Measurements from ENCODE around the gene CHRNB2. TPM values are rescaled to one million over a fixed set of nuclear protein-coding genes. Genes with fewer than 3 reads are reported as not detected.
A peak's percentile ranks its signal among the peaks of the same experiment; 100 is the strongest.

The CHRNB2 gene
- total and polyA plus RNA-seq, 8 donors = under 0.01 to 0.38 (median 0.25) TPM; not detected in 4

DNA sequence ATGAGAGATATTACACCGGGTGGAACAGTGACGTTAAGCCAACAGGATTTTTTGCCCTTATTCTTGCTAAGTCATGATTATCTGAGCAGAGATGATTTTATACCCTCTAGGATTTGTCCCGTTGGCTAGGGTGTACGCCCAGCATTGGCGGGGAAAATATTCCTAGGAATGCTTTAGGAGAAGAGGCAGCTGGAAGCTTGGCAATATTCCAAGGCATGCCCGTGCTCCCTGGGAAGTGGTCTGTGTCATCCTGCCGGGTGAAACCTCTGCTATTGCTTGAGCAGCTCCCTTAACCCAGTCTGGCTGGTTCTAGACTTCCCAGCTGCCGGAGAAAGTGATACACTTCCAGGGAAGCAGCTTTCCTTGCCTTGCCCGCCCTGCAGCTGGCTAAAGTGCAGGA lies 16.2 kb downstream of the CHRNB2 start:
- Histone ChIP-seq H3K27ac (peak overlapping the region in 1 of 5 donors; percentile 33), H3K4me1 (peaks cover 0 to 8% (median 0%) of the 10 kb centered on the region in 4 donors), H3K9me3 (no peaks in the 10 kb centered on the region), H3K4me3 (no peak overlapping the region), H3K36me3 (peaks cover 84 to 100% (median 100%) of the 10 kb centered on the region in 4 donors), H3K27me3 (no peaks in the 10 kb centered on the region)
- intact Hi-C loops (cut with DNase I; ENCODE audit: low total_unique reads) = no loop called here
- 54 to 76% (median 69%) methylated on average over 9 of the region's 9 CpGs for WGBS, 5 donors
- no peak for TF ChIP-seq POLR2AphosphoS5 (IDR thresholded peaks at IDR 0.05)
- peak in 1 of 2 donors; percentile 30 for DNase-seq

DNA sequence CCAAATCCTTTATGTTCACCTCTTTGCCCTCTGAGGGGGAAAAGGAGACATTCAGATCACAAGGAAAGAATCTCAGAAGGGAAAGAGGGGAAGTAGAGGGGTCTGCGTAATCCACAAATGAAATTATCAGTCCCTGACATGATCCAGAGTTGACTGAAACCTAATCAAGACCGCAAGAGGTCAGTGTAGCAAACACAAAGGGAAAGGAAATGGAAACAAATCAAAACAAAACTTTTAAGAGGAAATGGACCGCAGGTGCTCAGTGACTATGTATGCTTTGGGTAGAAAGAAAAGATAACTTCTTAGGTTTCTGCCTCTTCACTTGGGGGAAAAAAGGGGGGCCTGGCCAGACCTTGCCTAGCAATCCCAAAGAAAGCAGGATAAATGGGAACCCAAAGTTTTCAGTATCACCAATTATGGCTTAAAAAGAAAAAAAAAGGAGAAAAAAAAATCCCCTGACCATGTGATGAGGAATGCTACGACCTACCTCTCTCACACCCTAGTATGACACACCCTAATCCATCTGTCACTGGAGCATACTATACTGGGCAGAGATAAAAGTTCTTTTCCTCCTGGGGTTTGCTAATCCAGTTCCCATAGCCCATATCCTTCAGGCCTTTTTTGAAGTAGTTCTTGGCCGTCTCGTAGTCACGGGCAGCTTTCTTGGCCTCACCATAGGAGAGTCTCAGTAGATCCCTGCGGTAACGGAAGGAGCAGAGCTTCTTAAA lies 16.9 kb downstream of the CHRNB2 start:
- Histone ChIP-seq H3K9me3 (no peaks in the 10 kb centered on the region), H3K4me1 (peaks cover 0 to 8% (median 0%) of the 10 kb centered on the region in 4 donors), H3K4me3 (no peak overlapping the region), H3K27me3 (no peaks in the 10 kb centered on the region), H3K36me3 (peaks cover 90 to 100% (median 100%) of the 10 kb centered on the region in 4 donors), H3K27ac (peak overlapping the region in 1 of 5 donors; percentile 33)
- no peak for DNase-seq
- TF ChIP-seq POLR2A (IDR thresholded peaks at IDR 0.05) (no peak), POLR2AphosphoS5 (IDR thresholded peaks at IDR 0.05) (no peak), EP300 (IDR thresholded peaks at IDR 0.05) (no peak)
- TF ChIP-seq, protein P1, sequence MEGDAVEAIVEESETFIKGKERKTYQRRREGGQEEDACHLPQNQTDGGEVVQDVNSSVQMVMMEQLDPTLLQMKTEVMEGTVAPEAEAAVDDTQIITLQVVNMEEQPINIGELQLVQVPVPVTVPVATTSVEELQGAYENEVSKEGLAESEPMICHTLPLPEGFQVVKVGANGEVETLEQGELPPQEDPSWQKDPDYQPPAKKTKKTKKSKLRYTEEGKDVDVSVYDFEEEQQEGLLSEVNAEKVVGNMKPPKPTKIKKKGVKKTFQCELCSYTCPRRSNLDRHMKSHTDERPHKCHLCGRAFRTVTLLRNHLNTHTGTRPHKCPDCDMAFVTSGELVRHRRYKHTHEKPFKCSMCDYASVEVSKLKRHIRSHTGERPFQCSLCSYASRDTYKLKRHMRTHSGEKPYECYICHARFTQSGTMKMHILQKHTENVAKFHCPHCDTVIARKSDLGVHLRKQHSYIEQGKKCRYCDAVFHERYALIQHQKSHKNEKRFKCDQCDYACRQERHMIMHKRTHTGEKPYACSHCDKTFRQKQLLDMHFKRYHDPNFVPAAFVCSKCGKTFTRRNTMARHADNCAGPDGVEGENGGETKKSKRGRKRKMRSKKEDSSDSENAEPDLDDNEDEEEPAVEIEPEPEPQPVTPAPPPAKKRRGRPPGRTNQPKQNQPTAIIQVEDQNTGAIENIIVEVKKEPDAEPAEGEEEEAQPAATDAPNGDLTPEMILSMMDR (IDR thresholded peaks at IDR 0.05) = no peak
- WGBS, 5 donors = 73 to 81% (median 77%) methylated on average over 9 of the region's 9 CpGs
- intact Hi-C loops (cut with DNase I; ENCODE audit: low total_unique reads) = no loop called here

DNA sequence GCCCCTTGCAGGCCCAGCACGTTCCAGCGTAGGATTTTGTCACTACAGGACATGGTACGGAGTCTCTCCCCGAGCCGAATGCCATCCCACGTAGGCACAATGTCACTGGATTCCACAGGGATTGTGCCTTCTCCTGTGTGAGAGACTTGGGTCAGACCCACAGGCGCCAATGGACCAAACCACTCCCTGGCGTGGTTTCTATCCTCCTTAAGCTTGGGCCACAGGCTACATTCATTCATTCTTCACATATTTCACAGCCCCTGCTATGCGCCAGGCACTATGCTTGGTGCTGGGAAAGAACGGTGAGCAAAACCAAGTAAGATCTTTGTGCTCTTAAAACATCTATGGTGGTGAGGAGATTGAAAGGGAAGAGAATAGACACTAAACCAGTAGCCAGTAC lies 18.7 kb downstream of the CHRNB2 start:
- intact Hi-C loops (cut with DNase I; ENCODE audit: low total_unique reads) = no loop called here
- TF ChIP-seq EP300 (IDR thresholded peaks at IDR 0.05) = no peak
- TF ChIP-seq, protein P1 (IDR thresholded peaks at IDR 0.05) = no peak
- Histone ChIP-seq H3K4me3 (no peak overlapping the region), H3K36me3 (peaks cover 90 to 100% (median 100%) of the 10 kb centered on the region in 4 donors), H3K4me1 (peaks cover 0 to 8% (median 2%) of the 10 kb centered on the region in 4 donors), H3K9me3 (no peaks in the 10 kb centered on the region), H3K27ac (no peak overlapping the region), H3K27me3 (no peaks in the 10 kb centered on the region)
- 85 to 92% (median 87%) methylated on average over 10 of the region's 10 CpGs for WGBS, 5 donors
- DNase-seq = no peak

DNA sequence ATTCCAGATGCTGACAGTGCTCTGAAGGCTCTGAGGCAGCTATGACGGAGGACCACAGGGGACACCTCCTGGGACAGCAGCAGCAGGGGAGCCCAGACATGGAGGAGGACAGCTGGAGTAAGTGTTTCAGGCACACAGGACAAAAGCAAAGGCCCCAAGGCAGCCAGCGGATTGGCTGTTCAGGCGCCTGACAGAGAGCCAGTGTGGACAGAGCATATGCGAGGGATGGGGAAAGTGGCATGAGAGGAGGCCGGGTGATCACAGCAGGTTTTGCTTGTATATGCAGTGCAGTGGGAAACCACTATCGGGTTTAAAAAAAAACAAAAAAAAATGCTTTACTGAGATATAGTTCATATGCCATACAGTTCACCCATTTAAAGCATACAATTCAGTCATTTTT lies 19.1 kb downstream of the CHRNB2 start:
- no peak for TF ChIP-seq POLR2AphosphoS5 (IDR thresholded peaks at IDR 0.05)
- TF ChIP-seq POLR2A (IDR thresholded peaks at IDR 0.05) = no peak
- TF ChIP-seq, protein P1 (IDR thresholded peaks at IDR 0.05) = no peak
- no peak for TF ChIP-seq EP300 (IDR thresholded peaks at IDR 0.05)
- H3K36me3 ChIP-seq = peaks cover 94 to 100% (median 100%) of the 10 kb centered on the region in 4 donors
- H3K9me3 ChIP-seq = no peaks in the 10 kb centered on the region
- H3K27ac ChIP-seq = no peak overlapping the region
- H3K27me3 ChIP-seq = no peaks in the 10 kb centered on the region
- intact Hi-C loops (cut with DNase I; ENCODE audit: low total_unique reads) = no loop called here
- peaks cover 0 to 8% (median 4%) of the 10 kb centered on the region in 4 donors for H3K4me1 ChIP-seq
- no peak overlapping the region for H3K4me3 ChIP-seq
- 91 to 95% (median 92%) methylated on average over 6 of the region's 6 CpGs for WGBS, 5 donors
- DNase-seq = no peak

DNA sequence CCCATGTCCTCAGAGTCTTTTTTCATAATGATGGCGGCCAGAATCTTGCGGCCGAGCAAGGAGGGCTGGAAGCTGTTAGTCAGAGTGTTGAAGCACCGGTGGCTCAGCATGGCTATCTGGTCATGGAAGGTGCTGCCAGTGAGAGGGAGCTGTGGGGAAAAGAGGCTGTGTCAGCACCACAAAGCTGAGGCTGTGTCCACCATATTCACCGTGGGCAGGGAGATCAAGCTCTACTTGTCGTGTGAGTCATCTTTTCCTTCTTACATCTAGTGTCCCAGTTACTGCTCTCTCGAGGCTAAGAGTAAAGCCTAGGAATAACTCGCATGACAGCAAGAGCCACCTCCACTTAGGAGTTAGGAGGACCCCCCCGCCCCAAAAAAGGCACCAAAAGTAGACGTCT lies 22.2 kb downstream of the CHRNB2 start:
- H3K9me3 ChIP-seq = no peaks in the 10 kb centered on the region
- H3K4me1 ChIP-seq = peaks cover 0 to 8% (median 0%) of the 10 kb centered on the region in 4 donors
- TF ChIP-seq, protein P1 (IDR thresholded peaks at IDR 0.05) = no peak
- no peak for TF ChIP-seq EP300 (IDR thresholded peaks at IDR 0.05)
- no peak for TF ChIP-seq POLR2A (IDR thresholded peaks at IDR 0.05)
- TF ChIP-seq POLR2AphosphoS5 (IDR thresholded peaks at IDR 0.05) = no peak
- DNase-seq = no peak
- WGBS, 5 donors = 74 to 92% (median 79%) methylated on average over 9 to 10 of the region's 10 CpGs
- H3K36me3 ChIP-seq = peaks cover 93 to 100% (median 100%) of the 10 kb centered on the region in 4 donors
- H3K27ac ChIP-seq = no peak overlapping the region
- intact Hi-C loops (cut with DNase I; ENCODE audit: low total_unique reads) = no loop called here
- H3K4me3 ChIP-seq = no peak overlapping the region
- H3K27me3 ChIP-seq = no peaks in the 10 kb centered on the region

Measured in stomach (tissue), 9 donors.